ENCODE measurements around the gene SPAG17.

- TF ChIP-seq, protein P1, sequence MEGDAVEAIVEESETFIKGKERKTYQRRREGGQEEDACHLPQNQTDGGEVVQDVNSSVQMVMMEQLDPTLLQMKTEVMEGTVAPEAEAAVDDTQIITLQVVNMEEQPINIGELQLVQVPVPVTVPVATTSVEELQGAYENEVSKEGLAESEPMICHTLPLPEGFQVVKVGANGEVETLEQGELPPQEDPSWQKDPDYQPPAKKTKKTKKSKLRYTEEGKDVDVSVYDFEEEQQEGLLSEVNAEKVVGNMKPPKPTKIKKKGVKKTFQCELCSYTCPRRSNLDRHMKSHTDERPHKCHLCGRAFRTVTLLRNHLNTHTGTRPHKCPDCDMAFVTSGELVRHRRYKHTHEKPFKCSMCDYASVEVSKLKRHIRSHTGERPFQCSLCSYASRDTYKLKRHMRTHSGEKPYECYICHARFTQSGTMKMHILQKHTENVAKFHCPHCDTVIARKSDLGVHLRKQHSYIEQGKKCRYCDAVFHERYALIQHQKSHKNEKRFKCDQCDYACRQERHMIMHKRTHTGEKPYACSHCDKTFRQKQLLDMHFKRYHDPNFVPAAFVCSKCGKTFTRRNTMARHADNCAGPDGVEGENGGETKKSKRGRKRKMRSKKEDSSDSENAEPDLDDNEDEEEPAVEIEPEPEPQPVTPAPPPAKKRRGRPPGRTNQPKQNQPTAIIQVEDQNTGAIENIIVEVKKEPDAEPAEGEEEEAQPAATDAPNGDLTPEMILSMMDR (IDR thresholded peaks at IDR 0.05) = no peak
- TF ChIP-seq POLR2A (IDR thresholded peaks at IDR 0.05) = no peak
Observed at GRCh38 chr1:117933769-117934168, 251.3 kb downstream of the SPAG17 start.

Data from Peyer's patch (tissue), 4 donors.